Measurements from ENCODE around the gene JPT2. TPM values are rescaled to one million over a fixed set of nuclear protein-coding genes. Genes with fewer than 3 reads are reported as not detected.
A peak's percentile ranks its signal among the peaks of the same experiment; 100 is the strongest.

JPT2 gene
- total RNA-seq (2014; rRNA removed; shearing (Covaris generic)) (139 and 140 TPM in 2 replicates), polyA plus RNA-seq (2016; fragmentation: Nextera tagmentation; extraction: Ambion mirVana) (43.8 and 47.1 TPM in 2 replicates)
- long read RNA-seq, transcript JPT2-201 (5 exons, 3,718 nt): major isoform, 5 of 19 reads
- long read RNA-seq, partial matches to known transcripts: 1 of 19 reads
- long read RNA-seq, other reads (novel, unspliced or antisense): 13 of 19 reads

GRCh38 chr16:1677942-1678499 is at the start of gene JPT2:
TSS of gene JPT2 (plus strand) at chr16:1678279. CDS start at chr16:1678313, 34 bp downstream.
- ATAC-seq (peak; percentile 93), DNase-seq (ENCODE audit: low spot score) (peak; percentile 98)
- Mint-ChIP-seq H3K4me1 (peaks cover 36% of the 10 kb centered on the region), H3K4me3 (peak within 1 kb of the TSS; percentile 97), H3K27me3 (ENCODE audit: insufficient read depth, low read depth, poor library complexity) (peaks cover 22% of the 10 kb centered on the region), H3K9me3 (no peaks in the 10 kb centered on the region), H3K27ac (peak within 1 kb of the TSS; percentile 98), H3K36me3 (ENCODE audit: low read depth) (peaks cover 44% of the 10 kb centered on the region)
- Histone ChIP-seq H3K27me3 (ENCODE audit: insufficient read depth) (no peaks in the 10 kb centered on the region), H3K4me2 (peak within 1 kb of the TSS; percentile 88), H2AFZ (no peak within 1 kb of the TSS), H3F3A (replicated peaks; ENCODE audit: low read depth) (peaks cover 9% of the 10 kb centered on the region; the same call in 1 of the 2 replicates), H4K20me1 (replicated peaks; ENCODE audit: insufficient read depth) (peaks cover 48% of the 10 kb centered on the region), H3K4me3 (peak within 1 kb of the TSS; percentile 91), H3K4me1 (ENCODE audit: insufficient read depth) (peaks cover 31% of the 10 kb centered on the region), H3K27ac (ENCODE audit: low read depth) (peak within 1 kb of the TSS; percentile 45; the same call in 1 of the 2 replicates), H3K9me2 (ENCODE audit: insufficient read depth) (no peaks in the 10 kb centered on the region), H3K79me2 (replicated peaks; ENCODE audit: insufficient read depth) (peaks cover 47% of the 10 kb centered on the region), H3K36me3 (ENCODE audit: insufficient read depth) (no peaks in the 10 kb centered on the region; the same call in 1 of the 2 replicates)
- TF ChIP-seq POLR2AphosphoS5 (IDR thresholded peaks at IDR 0.05; ENCODE audit: low read depth): peak; percentile 64
- TF ChIP-seq CREB1 (CRISPR knock-in tag; IDR thresholded peaks at IDR 0.05; ENCODE audit: low read depth): peak; percentile 77
- no peak for TF ChIP-seq CTCF (conservative IDR thresholded peaks at IDR 0.05; ENCODE audit: low read depth in 2 of 2)

GRCh38 chr16:1630450-1631213 is 47.4 kb upstream of the JPT2 start:
- Mint-ChIP-seq H3K9me3 (no peaks in the 10 kb centered on the region; the same call in 2 of the 3 replicates), H3K4me1 (no peaks in the 10 kb centered on the region), H3K4me3 (no peak overlapping the region), H3K27ac (no peak overlapping the region), H3K27me3 (ENCODE audit: insufficient read depth, low read depth, poor library complexity) (peaks cover 6% of the 10 kb centered on the region), H3K36me3 (ENCODE audit: low read depth) (peaks cover 45% of the 10 kb centered on the region)
- peaks cover 42% of the 10 kb centered on the region for H4K20me1 ChIP-seq (replicated peaks; ENCODE audit: insufficient read depth)
- no peak overlapping the region for H3K4me2 ChIP-seq
- TF ChIP-seq ZNF114 (CRISPR knock-in tag; IDR thresholded peaks at IDR 0.05) (no peak), ZNF331 (CRISPR knock-in tag; IDR thresholded peaks at IDR 0.05; ENCODE audit: low read depth) (no peak)
- no peak overlapping the region for H2AFZ ChIP-seq
- peaks cover 82% of the 10 kb centered on the region for H3K79me2 ChIP-seq (replicated peaks; ENCODE audit: insufficient read depth)
- no peak overlapping the region for H3K27ac ChIP-seq (ENCODE audit: low read depth)
- H3K27me3 ChIP-seq (ENCODE audit: insufficient read depth): no peaks in the 10 kb centered on the region
- H3F3A ChIP-seq (replicated peaks; ENCODE audit: low read depth): no peaks in the 10 kb centered on the region
- no peak overlapping the region for H3K4me3 ChIP-seq
- no peaks in the 10 kb centered on the region for H3K9me2 ChIP-seq (ENCODE audit: insufficient read depth)
- ATAC-seq (no peak), DNase-seq (ENCODE audit: low spot score) (no peak)
- H3K4me1 ChIP-seq (ENCODE audit: insufficient read depth): no peaks in the 10 kb centered on the region
- no peaks in the 10 kb centered on the region for H3K36me3 ChIP-seq (ENCODE audit: insufficient read depth)

GRCh38 chr16:1631230-1631629 is 46.8 kb upstream of the JPT2 start:
- ATAC-seq (peak; percentile 43; the same call in 2 of the 3 replicates), DNase-seq (ENCODE audit: low spot score) (no peak)
- Histone ChIP-seq H3K79me2 (replicated peaks; ENCODE audit: insufficient read depth) (peaks cover 80% of the 10 kb centered on the region), H3K36me3 (ENCODE audit: insufficient read depth) (no peaks in the 10 kb centered on the region), H3K27me3 (ENCODE audit: insufficient read depth) (no peaks in the 10 kb centered on the region), H3K9me2 (ENCODE audit: insufficient read depth) (no peaks in the 10 kb centered on the region), H4K20me1 (replicated peaks; ENCODE audit: insufficient read depth) (peaks cover 42% of the 10 kb centered on the region), H3K4me1 (ENCODE audit: insufficient read depth) (no peaks in the 10 kb centered on the region), H2AFZ (no peak overlapping the region), H3K4me2 (no peak overlapping the region), H3K4me3 (no peak overlapping the region), H3F3A (replicated peaks; ENCODE audit: low read depth) (no peaks in the 10 kb centered on the region), H3K27ac (ENCODE audit: low read depth) (no peak overlapping the region)
- H3K4me3 Mint-ChIP-seq: no peak overlapping the region
- H3K27ac Mint-ChIP-seq: no peak overlapping the region
- H3K4me1 Mint-ChIP-seq: no peaks in the 10 kb centered on the region
- H3K9me3 Mint-ChIP-seq: no peaks in the 10 kb centered on the region; the same call in 2 of the 3 replicates
- H3K36me3 Mint-ChIP-seq (ENCODE audit: low read depth): peaks cover 49% of the 10 kb centered on the region
- peaks cover 2% of the 10 kb centered on the region for H3K27me3 Mint-ChIP-seq (ENCODE audit: insufficient read depth, low read depth, poor library complexity)
- TF ChIP-seq STAT1 (IDR thresholded peaks at IDR 0.05; ENCODE audit: unreplicated experiment): no peak
- no peak for TF ChIP-seq NANOG (IDR thresholded peaks at IDR 0.05; ENCODE audit: borderline replicate concordance)
- no peak for TF ChIP-seq ETS1 (IDR thresholded peaks at IDR 0.05)
- TF ChIP-seq CTCF (conservative IDR thresholded peaks at IDR 0.05; ENCODE audit: low read depth in 2 of 2): no peak
- no peak for TF ChIP-seq ZNF331 (CRISPR knock-in tag; IDR thresholded peaks at IDR 0.05; ENCODE audit: low read depth)
- TF ChIP-seq CREB1 (CRISPR knock-in tag; IDR thresholded peaks at IDR 0.05; ENCODE audit: low read depth): no peak
- TF ChIP-seq EZH2phosphoT487 (IDR thresholded peaks at IDR 0.05; ENCODE audit: unreplicated experiment): no peak
- TF ChIP-seq EZH2 (IDR thresholded peaks at IDR 0.05; ENCODE audit: low read depth, unreplicated experiment): no peak
